Endothelial cell of umbilical vein (primary cell): Measurements from ENCODE around the gene TTLL9. TPM values are rescaled to one million over a fixed set of nuclear protein-coding genes. Genes with fewer than 3 reads are reported as not detected.

ENCODE experiments used
- BruUV-seq: library from RNA; stranded (reverse); fragments of 400-500 nt; replicated peaks from 2 replicates; lab custom pipeline; 2021; lab: Mats Ljungman, UMichigan
- CTCF ChIA-PET: fragments of 300-600, 350-600 bp; sonication (Branson Sonifier 250); formaldehyde crosslinking; loops from one replicate; lab custom pipeline; 2021; ENCODE audit warnings: antibody characterized with exemption, inconsistent platforms; lab: Charles Lee
- POLR2A ChIA-PET: fragments of 300-600, 350-600 bp; sonication (Branson Sonifier 250); formaldehyde crosslinking; loops from one replicate; lab custom pipeline; 2021; ENCODE audit warnings: antibody characterized with exemption, inconsistent platforms; lab: Charles Lee
- DNase-seq: peaks from one replicate; pipeline ENCODE4 v3.0.0-alpha.2; 2011; ENCODE audit warnings: low read depth, low spot score
- FAIRE-seq: peaks from 2 replicates; lab custom pipeline; 2011; peaks lifted over from hg19 to GRCh38; lab: Jason Lieb, UNC
- H2AFZ ChIP-seq: 2 replicates; pipeline ENCODE4 v1.6.0; 2012; ENCODE audit warnings: low read depth, low read length, control low read depth, inconsistent platforms
- H3K27ac ChIP-seq: 2 replicates; pipeline ENCODE4 v1.5.1; 2011; ENCODE audit warnings: low read depth, mild to moderate bottlenecking, control low read depth, low read length, moderate library complexity; ENCODE audit not compliant: insufficient read depth
- H3K27me3 ChIP-seq, 2 experiments: 2 replicates each; pipeline versions ENCODE4 v1.6.0 to v1.6.1; 2011; ENCODE audit warnings: low read length in 2 of 2, mixed read lengths in 1 of 2; ENCODE audit not compliant: control insufficient read depth in 2 of 2, insufficient read depth in 2 of 2
- H3K36me3 ChIP-seq, 2 experiments: 2 replicates in 1 of 2; 3 replicates in 1 of 2; pipeline ENCODE4 v1.5.1; 2011; ENCODE audit warnings: low read length in 2 of 2, mild to moderate bottlenecking in 1 of 2, moderate library complexity in 1 of 2; ENCODE audit not compliant: control insufficient read depth in 2 of 2, insufficient read depth in 2 of 2; ENCODE audit errors: extremely low read depth in 1 of 2
- H3K4me1 ChIP-seq: 3 replicates; pipeline ENCODE4 v1.5.1; 2011; ENCODE audit warnings: mild to moderate bottlenecking, low read length; ENCODE audit not compliant: control insufficient read depth, insufficient read depth; ENCODE audit errors: extremely low read depth
- H3K4me2 ChIP-seq: 2 replicates; pipeline ENCODE4 v1.6.1; 2011; ENCODE audit warnings: low read length, control low read depth, mixed read lengths; ENCODE audit not compliant: insufficient read depth
- H3K4me3 ChIP-seq, 3 experiments: fragments of 200-600 bp in 1 of 3; sonication (generic), shearing (Covaris generic) in 1 of 3; replicated peaks in 1 of 3; 2 replicates each; pipeline ENCODE4 v1.5.1; 2011 to 2016; ENCODE audit warnings: control low read depth in 3 of 3, low read length in 3 of 3, mild to moderate bottlenecking in 2 of 3, inconsistent platforms in 1 of 3, low read depth in 1 of 3, moderate library complexity in 1 of 3; ENCODE audit not compliant: insufficient read depth in 1 of 3
- H3K79me2 ChIP-seq: 2 replicates; pipeline ENCODE4 v1.6.0; 2012; ENCODE audit warnings: low read length, inconsistent platforms; ENCODE audit not compliant: control insufficient read depth, insufficient read depth
- H3K9ac ChIP-seq: replicated peaks from 2 replicates; pipeline ENCODE3; 2011; ENCODE audit warnings: low read length, control low read depth; ENCODE audit not compliant: insufficient read depth; ENCODE audit errors: extremely low read depth
- H3K9me1 ChIP-seq: replicated peaks from 3 replicates; pipeline ENCODE4 v1.6.0; 2011; ENCODE audit warnings: mild to moderate bottlenecking, low read length; ENCODE audit not compliant: control insufficient read depth, insufficient read depth; ENCODE audit errors: extremely low read depth
- H3K9me3 ChIP-seq: replicated peaks from 2 replicates; pipeline ENCODE4 v1.5.1; 2012; ENCODE audit warnings: low read length, inconsistent platforms; ENCODE audit not compliant: control insufficient read depth, insufficient read depth
- H4K20me1 ChIP-seq: replicated peaks from 2 replicates; pipeline ENCODE3; 2011; ENCODE audit warnings: mild to moderate bottlenecking, low read length; ENCODE audit not compliant: control insufficient read depth, insufficient read depth; ENCODE audit errors: extremely low read depth
- CTCF ChIP-seq, 2 donors: IDR thresholded peaks; 1 replicate in 1 of 2; 2 replicates in 1 of 2; pipeline ENCODE4 v1.5.1; 2011; ENCODE audit warnings: low read length in 2 of 2, mild to moderate bottlenecking in 2 of 2, moderate library complexity in 2 of 2, control low read depth in 1 of 2, inconsistent platforms in 1 of 2, low read depth in 1 of 2; ENCODE audit not compliant: insufficient read depth in 1 of 2; ENCODE audit errors: extremely low read depth in 1 of 2
- EZH2 ChIP-seq: IDR thresholded peaks from 2 replicates; pipeline ENCODE4 v1.6.1; 2012; ENCODE audit warnings: borderline replicate concordance, low read depth, mild to moderate bottlenecking, moderate library complexity, low read length, inconsistent platforms; ENCODE audit not compliant: severe bottlenecking
- FOS ChIP-seq: IDR thresholded peaks from 2 replicates; pipeline ENCODE4 v1.6.1; 2011; ENCODE audit warnings: mild to moderate bottlenecking, low read length, moderate library complexity, borderline replicate concordance; ENCODE audit not compliant: insufficient read depth
- GATA2 ChIP-seq: IDR thresholded peaks from 2 replicates; pipeline ENCODE4 v1.7.0; 2011; ENCODE audit warnings: low read depth, mild to moderate bottlenecking, moderate library complexity, mixed read lengths, low read length; ENCODE audit not compliant: insufficient read length, insufficient read depth
- JUN ChIP-seq: IDR thresholded peaks from 2 replicates; pipeline ENCODE4 v1.6.1; 2011; ENCODE audit warnings: borderline replicate concordance, low read depth; ENCODE audit not compliant: insufficient read length, insufficient read depth
- MAX ChIP-seq: IDR thresholded peaks from 2 replicates; pipeline ENCODE4 v1.6.1; 2011; ENCODE audit not compliant: insufficient read depth, insufficient read length
- MYC ChIP-seq: IDR thresholded peaks from one replicate; pipeline ENCODE4 v1.6.1; 2011; ENCODE audit warnings: mild to moderate bottlenecking, low read depth, low read length
- POLR2A ChIP-seq: IDR thresholded peaks from 2 replicates; pipeline ENCODE4 v1.6.1; 2012; ENCODE audit warnings: low read depth, mild to moderate bottlenecking, control low read depth, low read length
- POLR2AphosphoS5 ChIP-seq: IDR thresholded peaks from 2 replicates; pipeline ENCODE4 v1.6.1; 2012; ENCODE audit warnings: low read depth, mild to moderate bottlenecking, control low read depth, low read length, moderate library complexity; ENCODE audit not compliant: insufficient read depth
- dilution Hi-C: fragments of 300-500 bp; cut with MboI; formaldehyde crosslinking; loops from one replicate; pipeline ENCODE4 v1.15.0; 2019; ENCODE audit warnings: low sequenced_read_pairs; ENCODE audit not compliant: extremely low pct_ligation_motif_present
- intact Hi-C: fragments of 100-400 bp; cut with micrococcal nuclease; formaldehyde crosslinking; loops from one replicate; pipeline ENCODE4 v1.10.0; 2022
- polyA plus RNA-seq, 4 experiments: library from polyadenylated mRNA; depleted of rRNA in 3 of 4; stranded (reverse) in 3 of 4; unstranded in 1 of 4; fragments of >200 nt; gene quantifications; 2 replicates each; pipeline versions ENCODE4 v1.2.1 to v1.2.3, GENCODE V29; 2011 to 2012; ENCODE audit warnings: missing spikeins in 1 of 4
- total RNA-seq: library from RNA; stranded (reverse); gene quantifications from 2 replicates; pipeline ENCODE4 v1.2.3, GENCODE V29; 2021

The TTLL9 gene
- total and polyA plus RNA-seq, 2 donors (not counting 3 experiments of a cell fraction or from before 2014, with no cell fraction given), result 0.03 TPM; not detected in 1

- FAIRE-seq, result no peak
- no peak for DNase-seq
- H3K27me3 ChIP-seq, result peaks cover 6 to 11% of the 10 kb centered on the region in 2 experiments
- no peak overlapping the region for H3K27ac ChIP-seq
- no peaks in the 10 kb centered on the region for H3K79me2 ChIP-seq
- H3K9me3 ChIP-seq, result no peaks in the 10 kb centered on the region
- no peak overlapping the region for H3K4me3 ChIP-seq
- intact Hi-C loops, result no loop called here
- no peaks in the 10 kb centered on the region for H3K4me1 ChIP-seq
- CTCF ChIA-PET, result interaction anchor here (1.8 kb wide), 1 partner anchor 21 kb away, joined by 5 read pairs; the partner anchor contains the start of gene PDRG1
- H3K4me2 ChIP-seq, result no peak overlapping the region
- H3K9ac ChIP-seq, result no peak overlapping the region
- POLR2A ChIA-PET, result no interaction called here
- TF ChIP-seq JUN (no peak), POLR2AphosphoS5 (no peak), POLR2A (no peak), GATA2 (no peak), MAX (no peak), FOS (no peak), CTCF (IDR thresholded peaks at IDR 0.05; ENCODE audit: extremely low read depth in 1 of 2, insufficient read depth in 1 of 2, low read depth in 1 of 2, low read length in 2 of 2) (no peak), EZH2 (no peak), MYC (no peak)
- no peaks in the 10 kb centered on the region for H4K20me1 ChIP-seq
- no peaks in the 10 kb centered on the region for H3K9me1 ChIP-seq
- dilution Hi-C loops, result no loop called here
- H2AFZ ChIP-seq, result no peak overlapping the region
- no TSS peak for BruUV-seq
- no peaks in the 10 kb centered on the region for H3K36me3 ChIP-seq
These were observed 102.1 kb downstream of the TTLL9 start for GRCh38 chr20:31972471-31973021.
